EH (cell line): ENCODE data around the gene LCOR.
A peak's percentile ranks its signal among the peaks of the same experiment; 100 is the strongest.

ENCODE experiments used
- DNase-seq: peaks from one replicate; pipeline ENCODE4 v3.0.0-alpha.2; 2015; ENCODE audit warnings: low read depth

LCOR gene

GRCh38 chr10:96890172-96890513, 58.0 kb downstream of the LCOR start:
- no peak for DNase-seq

- DNase-seq = no peak
Observed at GRCh38 chr10:96890580-96890979, 58.5 kb downstream of the LCOR start.

- no peak for DNase-seq
Observed at GRCh38 chr10:96891840-96892239, 59.7 kb downstream of the LCOR start.

- no peak for DNase-seq
Observed at GRCh38 chr10:96895662-96896424, 63.7 kb downstream of the LCOR start.

- DNase-seq = peak; percentile 6
Observed at GRCh38 chr10:96896884-96897589, 64.9 kb downstream of the LCOR start.

GRCh38 chr10:96902117-96902516, 70.0 kb downstream of the LCOR start:
- DNase-seq = no peak

- DNase-seq = peak; percentile 11
Observed at GRCh38 chr10:96902731-96903358, 70.7 kb downstream of the LCOR start.

- no peak for DNase-seq
Observed at GRCh38 chr10:96904648-96905047, 72.5 kb downstream of the LCOR start.

- no peak for DNase-seq
Observed at GRCh38 chr10:96906864-96907263, 74.8 kb downstream of the LCOR start.

GRCh38 chr10:96910488-96911395, 78.6 kb downstream of the LCOR start:
- DNase-seq = peak; percentile 39

- DNase-seq = no peak
Observed at GRCh38 chr10:96912405-96912804, 80.3 kb downstream of the LCOR start.

GRCh38 chr10:96913906-96914305, 81.8 kb downstream of the LCOR start:
- no peak for DNase-seq

GRCh38 chr10:96917628-96918027, 85.5 kb downstream of the LCOR start:
- no peak for DNase-seq

GRCh38 chr10:96918214-96919002, 86.3 kb downstream of the LCOR start:
- no peak for DNase-seq

GRCh38 chr10:96919785-96920430, 87.8 kb downstream of the LCOR start:
- DNase-seq = peak; percentile 18

- DNase-seq = no peak
Observed at GRCh38 chr10:96921655-96922054, 89.6 kb downstream of the LCOR start.

GRCh38 chr10:96922978-96923948, 91.2 kb downstream of the LCOR start:
- DNase-seq = no peak

- no peak for DNase-seq
Observed at GRCh38 chr10:96924861-96925260, 92.8 kb downstream of the LCOR start.

GRCh38 chr10:96930469-96930868, 98.4 kb downstream of the LCOR start:
- DNase-seq = no peak

- DNase-seq = no peak
Observed at GRCh38 chr10:96935148-96935547, 103.0 kb downstream of the LCOR start.
